Loucy (cell line): ENCODE data around the gene WIPI1.

Source experiments
- H2AFZ ChIP-seq: fragments of 200-600 bp; sonication (generic); 2 replicates; pipeline ENCODE4 v1.6.0; 2016; ENCODE audit warnings: antibody characterized with exemption, mild to moderate bottlenecking, low read length, moderate library complexity
- H3F3A ChIP-seq: fragments of 200-600 bp; 2 replicates; pipeline ENCODE4 v1.6.0; 2016; ENCODE audit warnings: antibody characterized with exemption, low read depth, mild to moderate bottlenecking
- H3K27me3 ChIP-seq: fragments of 200-600 bp; sonication (generic); 2 replicates; pipeline ENCODE4 v1.6.1; 2014; ENCODE audit warnings: low read length, mild to moderate bottlenecking; ENCODE audit not compliant: insufficient read depth, poor library complexity, severe bottlenecking
- H3K36me3 ChIP-seq: fragments of 200-600 bp; sonication (generic); 2 replicates; pipeline ENCODE4 v1.6.1; 2016; ENCODE audit warnings: low read length; ENCODE audit not compliant: insufficient read depth
- H3K4me1 ChIP-seq: fragments of 200-600 bp; sonication (generic); 2 replicates; pipeline ENCODE4 v1.5.1; 2014; ENCODE audit warnings: low read length, mild to moderate bottlenecking; ENCODE audit not compliant: insufficient read depth, poor library complexity, severe bottlenecking
- H3K4me2 ChIP-seq: fragments of 200-600 bp; sonication (generic); 2 replicates; pipeline ENCODE4 v1.6.0; 2014; ENCODE audit warnings: antibody characterized with exemption, low read length, low read depth, mild to moderate bottlenecking; ENCODE audit not compliant: poor library complexity, severe bottlenecking
- H3K4me3 ChIP-seq: fragments of 200-600 bp; sonication (generic); 2 replicates; pipeline ENCODE4 v1.5.1; 2014; ENCODE audit warnings: low read length, mild to moderate bottlenecking, mixed read lengths; ENCODE audit not compliant: poor library complexity, severe bottlenecking
- H3K79me2 ChIP-seq: fragments of 200-600 bp; sonication (generic); 2 replicates; pipeline ENCODE4 v1.6.1; 2014; ENCODE audit warnings: low read length; ENCODE audit not compliant: insufficient read depth
- H3K9ac ChIP-seq: fragments of 200-600 bp; sonication (generic); 2 replicates; pipeline ENCODE4 v1.6.0; 2014; ENCODE audit warnings: mild to moderate bottlenecking, low read depth, low read length, moderate library complexity; ENCODE audit not compliant: poor library complexity, severe bottlenecking
- H3K9me2 ChIP-seq: fragments of 200-600 bp; sonication (generic); replicated peaks from 2 replicates; pipeline ENCODE4 v1.6.1; 2016; ENCODE audit warnings: low read depth, low read length, mixed read lengths
- H3K9me3 ChIP-seq: fragments of 200-600 bp; sonication (generic); 2 replicates; pipeline ENCODE4 v1.6.1; 2014; ENCODE audit warnings: mild to moderate bottlenecking, antibody characterized with exemption, low read length, low read depth; ENCODE audit not compliant: insufficient read depth
- H4K20me1 ChIP-seq: fragments of 200-600 bp; sonication (generic); 2 replicates; pipeline ENCODE4 v1.6.0; 2014; ENCODE audit warnings: antibody characterized with exemption, low read length, mild to moderate bottlenecking; ENCODE audit not compliant: insufficient read depth, poor library complexity, severe bottlenecking
- CTCF ChIP-seq: fragments of 200-600 bp; sonication (generic); conservative IDR thresholded peaks from 2 replicates; pipeline ENCODE4 v1.5.1; 2014; ENCODE audit warnings: mild to moderate bottlenecking, antibody characterized with exemption, low read length
- EZH2phosphoT487 ChIP-seq: fragments of 200-600 bp; IDR thresholded peaks from 2 replicates; pipeline ENCODE4 v1.6.1; 2018; ENCODE audit warnings: antibody characterized with exemption, mild to moderate bottlenecking, moderate library complexity, borderline replicate concordance

WIPI1 gene

DNA sequence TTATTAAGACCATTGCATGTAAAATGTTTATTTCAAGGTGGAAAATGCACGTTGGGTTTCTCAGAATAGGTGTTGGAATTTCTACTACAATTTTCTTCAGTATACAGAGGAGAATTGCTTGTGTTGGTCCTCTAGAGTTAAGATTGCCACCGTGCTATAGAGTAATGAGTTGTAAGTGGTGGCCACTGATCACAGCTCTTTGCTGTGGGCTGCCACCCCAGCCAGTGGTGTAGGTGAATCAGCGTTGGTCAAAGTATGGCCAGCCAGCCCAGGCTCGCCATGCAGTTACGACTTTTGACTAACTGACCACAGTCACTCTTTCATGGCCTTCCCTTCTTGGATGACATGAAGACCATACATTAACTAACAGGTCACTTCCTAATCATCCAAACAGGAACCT is 42.3 kb upstream of the WIPI1 start:
- no peaks in the 10 kb centered on the region for H4K20me1 ChIP-seq
- no peak overlapping the region for H3K9ac ChIP-seq
- TF ChIP-seq EZH2phosphoT487 (no peak), CTCF (no peak)
- H3K9me2 ChIP-seq, result no peaks in the 10 kb centered on the region
- no peaks in the 10 kb centered on the region for H3K4me1 ChIP-seq
- H3K9me3 ChIP-seq, result no peaks in the 10 kb centered on the region
- H3K4me2 ChIP-seq, result no peak overlapping the region
- H3K4me3 ChIP-seq, result no peak overlapping the region
- H2AFZ ChIP-seq, result no peak overlapping the region
- no peaks in the 10 kb centered on the region for H3K79me2 ChIP-seq
- H3K27me3 ChIP-seq, result no peaks in the 10 kb centered on the region
- H3K36me3 ChIP-seq, result no peaks in the 10 kb centered on the region
- H3F3A ChIP-seq, result no peaks in the 10 kb centered on the region

DNA sequence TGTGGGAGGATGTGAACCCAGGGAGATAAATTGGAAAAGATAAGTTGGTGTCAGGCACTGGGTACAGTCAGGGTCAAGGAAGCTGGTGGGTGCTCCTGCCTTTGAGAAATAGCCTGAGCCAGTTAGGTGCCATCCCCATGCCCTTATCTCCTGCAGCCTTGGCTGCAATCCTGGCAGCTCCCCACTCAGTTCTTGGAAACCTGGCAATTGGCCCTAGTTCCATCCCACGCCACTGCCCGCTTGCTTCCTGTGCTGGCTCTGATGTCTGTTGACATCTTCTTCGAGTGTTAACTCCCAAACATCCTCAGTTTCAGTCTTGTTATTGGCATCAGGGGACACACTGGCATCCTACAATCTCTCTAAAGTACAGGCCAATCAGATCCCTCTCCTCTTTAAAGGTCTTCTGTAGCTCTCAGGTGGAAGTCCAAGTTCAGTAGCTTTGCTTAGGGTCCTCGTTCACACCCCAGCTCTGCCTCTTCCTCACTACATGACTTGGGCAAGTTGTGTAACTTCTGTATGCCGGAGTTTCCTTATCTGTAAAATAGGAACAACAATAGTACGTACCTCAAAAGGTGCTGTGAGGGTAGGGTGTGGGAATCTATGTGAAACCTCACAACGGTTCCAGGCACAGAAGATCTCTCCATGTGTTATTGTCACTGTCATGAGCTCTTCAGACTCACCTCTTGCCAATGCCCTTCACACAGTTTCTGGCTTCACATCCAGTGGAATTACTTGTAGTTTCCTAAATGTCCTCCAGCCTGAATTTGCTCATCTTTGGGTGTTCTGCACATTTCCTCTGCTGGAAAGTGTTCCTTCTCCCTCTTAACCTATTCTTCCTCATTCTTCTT is 41.4 kb upstream of the WIPI1 start:
- TF ChIP-seq EZH2phosphoT487, result no peak
- TF ChIP-seq CTCF, result no peak
- Histone ChIP-seq H2AFZ (no peak overlapping the region), H3K9me3 (no peaks in the 10 kb centered on the region), H3K9ac (no peak overlapping the region), H3K9me2 (no peaks in the 10 kb centered on the region), H3K4me3 (no peak overlapping the region), H3K36me3 (no peaks in the 10 kb centered on the region), H3K27me3 (no peaks in the 10 kb centered on the region), H3F3A (no peaks in the 10 kb centered on the region), H4K20me1 (no peaks in the 10 kb centered on the region), H3K79me2 (no peaks in the 10 kb centered on the region), H3K4me2 (no peak overlapping the region), H3K4me1 (no peaks in the 10 kb centered on the region)

- no peak for TF ChIP-seq EZH2phosphoT487
- no peak for TF ChIP-seq CTCF
- Histone ChIP-seq H3K4me1 (no peaks in the 10 kb centered on the region), H3K79me2 (no peaks in the 10 kb centered on the region), H3K4me2 (no peak overlapping the region), H3K9me3 (no peaks in the 10 kb centered on the region), H3F3A (no peaks in the 10 kb centered on the region), H4K20me1 (no peaks in the 10 kb centered on the region), H3K36me3 (no peaks in the 10 kb centered on the region), H2AFZ (no peak overlapping the region), H3K4me3 (no peak overlapping the region), H3K9me2 (no peaks in the 10 kb centered on the region), H3K9ac (no peak overlapping the region), H3K27me3 (no peaks in the 10 kb centered on the region)
These were observed 40.6 kb upstream of the WIPI1 start for GRCh38 chr17:68497885-68498319.
